Glutamatergic neuron (in vitro differentiated cells): Measurements from ENCODE around the gene HSF4. TPM values are rescaled to one million over a fixed set of nuclear protein-coding genes. Genes with fewer than 3 reads are reported as not detected.

ENCODE experiments used
- DNase-seq: peaks from one replicate; pipeline ENCODE4 v3.0.0; 2022
- H3K27ac Mint-ChIP-seq: one replicate; pipeline ENCODE4 v1.8.0; 2020; ENCODE audit warnings: mild to moderate bottlenecking, mixed read lengths, inconsistent platforms; ENCODE audit not compliant: unreplicated experiment
- H3K27me3 Mint-ChIP-seq: one replicate; pipeline ENCODE4 v1.8.0; 2020; ENCODE audit warnings: mild to moderate bottlenecking, moderate library complexity, mixed read lengths, inconsistent platforms; ENCODE audit not compliant: unreplicated experiment
- H3K36me3 Mint-ChIP-seq: one replicate; pipeline ENCODE4 v1.8.0; 2020; ENCODE audit warnings: mild to moderate bottlenecking, mixed read lengths, inconsistent platforms; ENCODE audit not compliant: unreplicated experiment
- H3K4me1 Mint-ChIP-seq: one replicate; pipeline ENCODE4 v1.8.0; 2020; ENCODE audit warnings: mild to moderate bottlenecking, low read depth, mixed read lengths, inconsistent platforms; ENCODE audit not compliant: unreplicated experiment
- H3K4me3 Mint-ChIP-seq: one replicate; pipeline ENCODE4 v1.8.0; 2020; ENCODE audit warnings: mild to moderate bottlenecking, mixed read lengths, inconsistent platforms; ENCODE audit not compliant: unreplicated experiment
- H3K9me3 Mint-ChIP-seq: one replicate; pipeline ENCODE4 v1.8.0; 2020; ENCODE audit warnings: mild to moderate bottlenecking, moderate library complexity, mixed read lengths, inconsistent platforms; ENCODE audit not compliant: unreplicated experiment
- total RNA-seq: library from RNA; stranded (reverse); fragmentation: NEBNext Ultra II Directional; extraction: Animal tissue kit (Norgen Biotek cat#: 25700); gene quantifications from one replicate; pipeline ENCODE4 v1.2.1, GENCODE V29; 2021; ENCODE audit not compliant: unreplicated experiment
- TF ChIP-seq, protein P1 (sequence below): fragments of 200-600 bp; sonication (generic); IDR thresholded peaks from one replicate; pipeline ENCODE4 v1.5.0; 2021; ENCODE audit not compliant: partially characterized antibody, unreplicated experiment

HSF4 gene
- total RNA-seq, 1 donor from 2014 or later = 7.2 TPM

DNA sequence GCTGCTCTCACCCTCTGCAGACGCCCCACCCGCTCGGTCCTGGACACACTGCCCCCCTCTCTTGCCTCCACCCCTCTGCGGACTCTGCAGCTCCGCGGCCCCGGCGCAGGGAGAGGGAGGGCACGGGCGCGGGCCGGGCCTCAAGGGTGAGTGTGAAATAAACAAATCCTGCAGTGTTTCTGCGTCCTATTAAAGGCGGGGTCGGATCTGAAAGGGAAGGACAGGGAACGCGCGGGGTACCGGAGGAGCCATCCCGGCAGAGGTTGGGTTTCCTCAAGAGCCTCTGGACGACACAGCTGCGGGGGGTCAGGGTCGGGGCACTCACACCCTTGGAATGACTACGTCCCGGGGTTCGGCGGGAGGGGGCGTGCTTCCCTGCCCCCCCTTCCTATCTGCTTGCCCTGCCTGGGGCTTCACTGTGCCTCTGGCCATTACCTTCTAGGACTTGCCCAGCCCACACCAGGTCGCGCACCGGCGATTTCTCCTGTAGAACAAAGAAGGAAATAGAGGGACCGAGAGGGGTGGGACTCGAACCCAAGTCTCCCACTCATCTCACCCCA lies 466 bp upstream of the HSF4 start:
- peak overlapping the region; percentile 69 for H3K4me3 Mint-ChIP-seq
- no peak overlapping the region for H3K27ac Mint-ChIP-seq
- DNase-seq = no peak
- H3K27me3 Mint-ChIP-seq = peaks cover 22% of the 10 kb centered on the region
- TF ChIP-seq, protein P1, sequence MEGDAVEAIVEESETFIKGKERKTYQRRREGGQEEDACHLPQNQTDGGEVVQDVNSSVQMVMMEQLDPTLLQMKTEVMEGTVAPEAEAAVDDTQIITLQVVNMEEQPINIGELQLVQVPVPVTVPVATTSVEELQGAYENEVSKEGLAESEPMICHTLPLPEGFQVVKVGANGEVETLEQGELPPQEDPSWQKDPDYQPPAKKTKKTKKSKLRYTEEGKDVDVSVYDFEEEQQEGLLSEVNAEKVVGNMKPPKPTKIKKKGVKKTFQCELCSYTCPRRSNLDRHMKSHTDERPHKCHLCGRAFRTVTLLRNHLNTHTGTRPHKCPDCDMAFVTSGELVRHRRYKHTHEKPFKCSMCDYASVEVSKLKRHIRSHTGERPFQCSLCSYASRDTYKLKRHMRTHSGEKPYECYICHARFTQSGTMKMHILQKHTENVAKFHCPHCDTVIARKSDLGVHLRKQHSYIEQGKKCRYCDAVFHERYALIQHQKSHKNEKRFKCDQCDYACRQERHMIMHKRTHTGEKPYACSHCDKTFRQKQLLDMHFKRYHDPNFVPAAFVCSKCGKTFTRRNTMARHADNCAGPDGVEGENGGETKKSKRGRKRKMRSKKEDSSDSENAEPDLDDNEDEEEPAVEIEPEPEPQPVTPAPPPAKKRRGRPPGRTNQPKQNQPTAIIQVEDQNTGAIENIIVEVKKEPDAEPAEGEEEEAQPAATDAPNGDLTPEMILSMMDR = no peak
- H3K9me3 Mint-ChIP-seq = peaks cover 5% of the 10 kb centered on the region
- H3K36me3 Mint-ChIP-seq = peaks cover 5% of the 10 kb centered on the region
- peaks cover 2% of the 10 kb centered on the region for H3K4me1 Mint-ChIP-seq

DNA sequence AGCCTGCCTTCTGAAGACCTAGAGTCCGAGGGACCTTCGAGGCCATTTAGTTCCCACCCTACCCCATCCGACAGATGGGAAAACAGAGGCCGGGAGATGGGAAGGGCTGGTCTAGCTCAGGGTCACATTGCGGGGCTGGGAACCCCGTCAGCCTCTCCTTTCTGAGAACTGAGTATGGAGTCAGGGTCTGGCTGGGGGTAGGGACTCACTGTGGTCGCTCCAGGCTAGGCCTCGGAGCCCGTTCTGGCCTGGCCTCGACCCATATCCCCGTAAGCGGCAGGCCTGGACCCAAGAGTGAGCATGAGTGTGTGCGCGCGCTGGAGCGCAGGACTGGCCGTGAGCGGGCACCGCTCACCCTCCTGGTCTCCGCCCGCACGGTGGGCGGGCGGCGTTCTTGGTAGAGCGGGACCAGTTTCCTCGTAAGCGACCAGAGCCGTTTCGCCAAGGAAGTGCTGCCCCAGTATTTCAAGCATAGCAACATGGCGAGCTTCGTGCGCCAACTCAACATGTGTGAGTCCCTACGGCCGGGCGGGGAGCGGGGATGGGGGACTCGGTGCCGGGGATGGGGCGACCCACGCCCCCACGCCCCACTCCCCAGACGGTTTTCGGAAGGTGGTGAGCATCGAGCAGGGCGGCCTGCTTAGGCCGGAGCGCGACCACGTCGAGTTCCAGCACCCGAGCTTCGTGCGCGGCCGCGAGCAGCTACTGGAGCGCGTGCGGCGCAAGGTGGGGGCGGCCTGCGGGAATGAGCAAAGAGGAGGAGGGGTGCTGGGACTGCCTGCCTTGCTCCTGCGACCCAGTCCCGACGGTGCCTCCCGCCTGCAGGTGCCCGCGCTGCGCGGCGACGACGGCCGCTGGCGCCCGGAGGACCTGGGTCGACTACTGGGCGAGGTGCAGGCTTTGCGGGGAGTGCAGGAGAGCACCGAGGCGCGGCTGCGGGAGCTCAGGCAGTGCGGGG lies 855 bp downstream of the HSF4 start:
- TF ChIP-seq, protein P1 = no peak
- DNase-seq = peak; percentile 33
- Mint-ChIP-seq H3K27me3 (peaks cover 21% of the 10 kb centered on the region), H3K9me3 (peaks cover 7% of the 10 kb centered on the region), H3K36me3 (peaks cover 5% of the 10 kb centered on the region), H3K4me1 (peaks cover 4% of the 10 kb centered on the region), H3K27ac (no peak overlapping the region), H3K4me3 (no peak overlapping the region)

DNA sequence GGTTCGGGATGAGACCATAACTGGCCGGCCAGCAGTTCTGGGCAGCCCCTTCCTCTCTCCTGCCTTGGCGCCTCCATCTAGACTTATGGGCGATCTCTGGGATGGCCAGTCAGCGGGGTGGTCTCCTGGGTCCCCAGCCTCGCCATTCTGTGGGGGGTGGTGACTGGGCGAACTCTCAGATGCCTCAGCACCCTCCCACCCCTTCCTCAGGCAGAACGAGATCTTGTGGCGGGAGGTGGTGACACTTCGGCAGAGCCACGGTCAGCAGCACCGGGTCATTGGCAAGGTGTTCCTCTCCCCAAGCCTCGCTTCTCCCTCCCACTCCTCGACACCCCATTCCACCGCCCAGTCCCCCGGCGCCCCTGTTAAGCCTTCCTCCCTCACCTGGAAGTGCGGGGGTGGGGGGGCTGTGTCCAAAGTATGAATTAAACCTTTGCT lies 1.6 kb downstream of the HSF4 start:
- no peak overlapping the region for H3K4me3 Mint-ChIP-seq

DNA sequence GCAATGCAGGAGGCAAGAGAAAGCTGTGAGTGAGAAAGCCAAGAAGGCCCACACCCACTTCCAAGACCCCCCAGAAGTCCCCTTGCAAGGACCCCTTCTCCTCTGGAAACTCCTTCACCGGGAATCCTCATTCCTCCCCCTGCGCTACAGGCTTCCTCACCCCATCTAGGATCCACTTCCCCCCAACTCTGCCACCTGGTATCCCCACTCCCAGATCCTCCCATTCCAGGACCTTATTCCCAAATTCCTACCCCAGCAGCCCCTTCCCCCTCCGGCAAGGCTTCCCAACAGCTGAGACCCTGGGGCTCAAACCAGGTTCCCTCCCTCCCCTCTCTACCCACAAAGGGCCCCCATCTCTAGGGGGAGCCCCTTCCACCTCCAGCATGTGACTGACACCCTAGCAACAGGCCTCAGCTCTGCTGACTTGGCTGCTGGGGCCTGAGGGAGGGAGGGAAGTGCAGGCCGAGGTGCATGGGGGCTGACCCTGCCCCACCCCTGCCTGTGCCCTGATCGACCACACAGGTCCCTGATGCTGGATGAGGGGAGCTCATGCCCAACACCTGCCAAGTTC lies 2.1 kb downstream of the HSF4 start:
- peaks cover 6% of the 10 kb centered on the region for H3K4me1 Mint-ChIP-seq
- H3K27me3 Mint-ChIP-seq = peaks cover 25% of the 10 kb centered on the region
- TF ChIP-seq, protein P1 = no peak
- no peak overlapping the region for H3K27ac Mint-ChIP-seq
- H3K36me3 Mint-ChIP-seq = peaks cover 5% of the 10 kb centered on the region
- peaks cover 7% of the 10 kb centered on the region for H3K9me3 Mint-ChIP-seq
- no peak overlapping the region for H3K4me3 Mint-ChIP-seq
- no peak for DNase-seq

More for the DNA sequence above, 1.6 kb downstream of the HSF4 start:
- peaks cover 5% of the 10 kb centered on the region for H3K36me3 Mint-ChIP-seq
- H3K9me3 Mint-ChIP-seq = peaks cover 7% of the 10 kb centered on the region
- peaks cover 23% of the 10 kb centered on the region for H3K27me3 Mint-ChIP-seq
- DNase-seq = peak; percentile 15
- peaks cover 4% of the 10 kb centered on the region for H3K4me1 Mint-ChIP-seq
- H3K27ac Mint-ChIP-seq = no peak overlapping the region
- TF ChIP-seq, protein P1 = no peak
